ENCODE measurements around the gene AGTR2. TPM values are rescaled to one million over a fixed set of nuclear protein-coding genes. Genes with fewer than 3 reads are reported as not detected.
"Not testable (repeated sequence)": the region's sequence is repeated elsewhere in the genome, so short reads cannot be mapped to it uniquely, and the experiment has no call there.

AGTR2 gene, protein sequence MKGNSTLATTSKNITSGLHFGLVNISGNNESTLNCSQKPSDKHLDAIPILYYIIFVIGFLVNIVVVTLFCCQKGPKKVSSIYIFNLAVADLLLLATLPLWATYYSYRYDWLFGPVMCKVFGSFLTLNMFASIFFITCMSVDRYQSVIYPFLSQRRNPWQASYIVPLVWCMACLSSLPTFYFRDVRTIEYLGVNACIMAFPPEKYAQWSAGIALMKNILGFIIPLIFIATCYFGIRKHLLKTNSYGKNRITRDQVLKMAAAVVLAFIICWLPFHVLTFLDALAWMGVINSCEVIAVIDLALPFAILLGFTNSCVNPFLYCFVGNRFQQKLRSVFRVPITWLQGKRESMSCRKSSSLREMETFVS
- not detected for total RNA-seq
- polyA plus RNA-seq: not detected

DNA sequence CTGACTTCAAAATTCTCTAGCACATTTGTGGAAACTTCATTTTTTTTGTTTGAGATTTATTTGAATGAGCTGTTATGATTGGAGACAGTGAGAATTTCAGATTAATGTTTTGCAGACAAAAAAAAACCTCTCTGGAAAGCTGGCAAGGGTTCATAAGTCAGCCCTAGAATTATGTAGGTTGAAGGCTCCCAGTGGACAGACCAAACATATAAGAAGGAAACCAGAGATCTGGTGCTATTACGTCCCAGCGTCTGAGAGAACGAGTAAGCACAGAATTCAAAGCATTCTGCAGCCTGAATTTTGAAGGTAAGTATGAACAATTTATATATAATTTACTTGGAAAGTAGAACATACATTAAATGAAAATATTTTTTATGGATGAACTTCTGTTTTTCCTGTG is at the start of gene AGTR2:
Gene AGTR2 (plus strand): TSS at position 234 of the 400 bp plus-strand sequence. CDS start 1,537 bp downstream, outside the sequence.
- DNase-seq: no peak
- Histone ChIP-seq H3K27ac (ENCODE audit: low read depth, low read length) (no peak within 1 kb of the TSS), H3K9me3 (ENCODE audit: low read length) (no peaks in the 10 kb centered on the region), H3K27me3 (ENCODE audit: insufficient read depth, low read length, poor library complexity, severe bottlenecking) (no peaks in the 10 kb centered on the region), H3K4me1 (ENCODE audit: insufficient read depth, low read length) (no peaks in the 10 kb centered on the region), H3K4me3 (ENCODE audit: low read length) (no peak within 1 kb of the TSS), H3K36me3 (ENCODE audit: insufficient read depth, low read length) (no peaks in the 10 kb centered on the region)
- H3K27ac Mint-ChIP-seq: no peak within 1 kb of the TSS
- peaks cover 0 to 6% (median 4%) of the 10 kb centered on the region in 5 donors for H3K9me3 Mint-ChIP-seq
- no peaks in the 10 kb centered on the region for H3K36me3 Mint-ChIP-seq
- no peak within 1 kb of the TSS for H3K4me3 Mint-ChIP-seq
- H3K27me3 Mint-ChIP-seq: peaks cover 0 to 2% of the 10 kb centered on the region in 2 donors
- no peaks in the 10 kb centered on the region for H3K4me1 Mint-ChIP-seq
- ChIA-PET CTCF (no interaction called here), POLR2A (no interaction called here)

DNA sequence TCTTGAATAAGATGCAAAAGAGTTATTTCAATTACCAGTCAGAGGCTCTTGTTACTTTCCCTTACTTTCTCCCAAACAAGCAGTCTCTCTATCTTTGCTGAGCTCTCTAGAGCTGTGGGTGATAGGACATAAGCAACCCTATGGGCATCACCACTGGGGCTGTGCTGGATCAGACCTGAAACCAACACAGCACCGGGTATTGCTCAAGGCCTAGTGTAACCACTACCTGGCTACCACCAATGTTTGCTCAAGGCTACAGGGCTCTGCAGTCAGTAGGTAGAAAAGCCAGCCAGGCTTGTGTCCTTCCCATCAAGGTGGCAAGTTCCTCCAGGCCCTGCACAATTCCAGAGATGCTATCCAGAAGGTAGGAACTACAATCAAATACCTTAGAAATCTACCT is 35.3 kb upstream of the AGTR2 start:
- DNase-seq: no peak
- Histone ChIP-seq H3K9me3 (ENCODE audit: low read length) (no peaks in the 10 kb centered on the region), H3K4me3 (ENCODE audit: low read length) (no peak overlapping the region), H3K36me3 (ENCODE audit: insufficient read depth, low read length) (no peaks in the 10 kb centered on the region), H3K27ac (ENCODE audit: low read depth, low read length) (no peak overlapping the region), H3K4me1 (ENCODE audit: insufficient read depth, low read length) (no peaks in the 10 kb centered on the region), H3K27me3 (ENCODE audit: insufficient read depth, low read length, poor library complexity, severe bottlenecking) (no peaks in the 10 kb centered on the region)
- CTCF ChIA-PET: no interaction called here
- Mint-ChIP-seq H3K36me3 (no peaks in the 10 kb centered on the region), H3K27ac (no peak overlapping the region), H3K4me3 (no peak overlapping the region), H3K4me1 (no peaks in the 10 kb centered on the region), H3K27me3 (no peaks in the 10 kb centered on the region), H3K9me3 (peaks cover 0 to 13% (median 2%) of the 10 kb centered on the region in 5 donors)
- POLR2A ChIA-PET: no interaction called here

DNA sequence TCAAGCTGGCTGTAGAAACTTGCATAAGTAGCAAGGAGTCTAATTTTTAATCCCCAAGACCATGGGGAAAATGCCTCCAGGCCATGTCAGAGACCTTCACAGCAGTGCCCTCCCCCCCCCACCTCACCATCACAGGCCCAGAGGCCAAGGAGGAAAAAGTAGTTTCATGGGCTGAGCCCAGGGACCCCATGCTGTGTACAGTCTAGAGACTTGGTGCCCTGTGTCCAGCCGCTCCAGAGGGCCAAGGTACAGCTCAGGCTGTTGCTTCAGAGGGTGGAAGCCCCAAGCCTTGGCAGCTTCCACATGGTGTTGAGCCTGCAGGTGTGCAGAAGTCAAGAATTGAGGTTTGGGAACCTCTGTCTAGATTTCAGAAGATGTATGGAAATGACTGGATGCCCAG is 29.3 kb upstream of the AGTR2 start:
- H3K9me3 ChIP-seq (ENCODE audit: low read length); H3K4me3 Mint-ChIP-seq; H3K36me3 Mint-ChIP-seq; DNase-seq; H3K27ac Mint-ChIP-seq; H3K36me3 ChIP-seq (ENCODE audit: insufficient read depth, low read length); H3K4me1 Mint-ChIP-seq; H3K27ac ChIP-seq (ENCODE audit: low read depth, low read length); H3K9me3 Mint-ChIP-seq; H3K27me3 ChIP-seq (ENCODE audit: insufficient read depth, low read length, poor library complexity, severe bottlenecking); CTCF ChIA-PET; H3K4me1 ChIP-seq (ENCODE audit: insufficient read depth, low read length); POLR2A ChIA-PET; H3K4me3 ChIP-seq (ENCODE audit: low read length); H3K27me3 Mint-ChIP-seq: not testable (repeated sequence)

DNA sequence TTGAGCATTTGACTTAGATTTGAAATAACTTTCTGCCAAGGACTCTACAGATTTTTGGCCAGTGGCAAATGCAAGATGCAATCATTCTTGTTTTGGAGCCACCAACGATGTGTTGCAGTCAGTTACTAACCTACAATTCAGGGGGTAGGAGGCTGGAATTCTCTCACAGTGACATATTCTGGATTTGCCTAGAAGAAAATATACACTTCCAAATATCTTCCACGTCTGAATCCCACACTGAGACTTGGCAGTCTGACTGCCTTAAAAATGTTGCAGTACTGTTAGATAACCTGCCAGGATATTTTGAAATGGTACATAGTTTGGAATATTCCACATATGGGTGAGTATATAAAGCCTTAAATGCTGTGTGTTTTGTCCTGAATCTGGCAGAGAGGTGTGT is 27.6 kb upstream of the AGTR2 start:
- no peak overlapping the region for H3K4me3 Mint-ChIP-seq
- Histone ChIP-seq H3K4me3 (ENCODE audit: low read length) (no peak overlapping the region), H3K27me3 (ENCODE audit: insufficient read depth, low read length, poor library complexity, severe bottlenecking) (no peaks in the 10 kb centered on the region), H3K27ac (ENCODE audit: low read depth, low read length) (no peak overlapping the region), H3K36me3 (ENCODE audit: insufficient read depth, low read length) (no peaks in the 10 kb centered on the region), H3K4me1 (ENCODE audit: insufficient read depth, low read length) (no peaks in the 10 kb centered on the region), H3K9me3 (ENCODE audit: low read length) (no peaks in the 10 kb centered on the region)
- no peak overlapping the region for H3K27ac Mint-ChIP-seq
- H3K9me3 Mint-ChIP-seq: peaks cover 0 to 5% (median 0%) of the 10 kb centered on the region in 5 donors
- no peaks in the 10 kb centered on the region for H3K4me1 Mint-ChIP-seq
- POLR2A ChIA-PET: no interaction called here
- DNase-seq: no peak
- no peaks in the 10 kb centered on the region for H3K36me3 Mint-ChIP-seq
- CTCF ChIA-PET: no interaction called here
- no peaks in the 10 kb centered on the region for H3K27me3 Mint-ChIP-seq

DNA sequence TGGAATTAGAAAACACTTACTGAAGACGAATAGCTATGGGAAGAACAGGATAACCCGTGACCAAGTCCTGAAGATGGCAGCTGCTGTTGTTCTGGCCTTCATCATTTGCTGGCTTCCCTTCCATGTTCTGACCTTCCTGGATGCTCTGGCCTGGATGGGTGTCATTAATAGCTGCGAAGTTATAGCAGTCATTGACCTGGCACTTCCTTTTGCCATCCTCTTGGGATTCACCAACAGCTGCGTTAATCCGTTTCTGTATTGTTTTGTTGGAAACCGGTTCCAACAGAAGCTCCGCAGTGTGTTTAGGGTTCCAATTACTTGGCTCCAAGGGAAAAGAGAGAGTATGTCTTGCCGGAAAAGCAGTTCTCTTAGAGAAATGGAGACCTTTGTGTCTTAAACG is 2.4 kb downstream of the AGTR2 start:
- no peaks in the 10 kb centered on the region for H3K4me1 Mint-ChIP-seq

DNA sequence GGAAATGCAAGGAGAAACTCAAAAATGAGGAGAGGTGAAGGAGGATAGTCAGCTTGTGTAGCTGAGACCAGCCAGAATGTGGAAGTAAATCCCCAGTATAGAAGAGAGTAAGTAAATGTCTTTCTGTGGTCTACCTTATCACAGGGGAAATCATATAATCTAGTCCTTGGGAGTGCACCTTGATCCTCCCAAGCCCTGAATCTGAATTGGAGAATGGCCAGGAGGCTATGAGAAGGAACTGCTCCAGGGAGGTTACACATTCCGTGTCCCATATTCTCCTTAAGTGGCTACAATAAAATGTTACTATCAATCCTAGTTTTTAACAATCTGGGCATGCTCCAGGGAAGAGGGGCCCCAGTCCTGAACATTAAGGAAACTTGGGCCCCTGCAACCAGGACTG is 10.8 kb downstream of the AGTR2 start:
- Mint-ChIP-seq H3K27me3 (peaks cover 0 to 1% of the 10 kb centered on the region in 2 donors), H3K9me3 (peaks cover 0 to 16% (median 4%) of the 10 kb centered on the region in 5 donors), H3K27ac (no peak overlapping the region), H3K36me3 (no peaks in the 10 kb centered on the region), H3K4me3 (no peak overlapping the region), H3K4me1 (no peaks in the 10 kb centered on the region)
- ChIA-PET POLR2A (no interaction called here), CTCF (no interaction called here)
- H3K4me1 ChIP-seq (ENCODE audit: insufficient read depth, low read length): no peaks in the 10 kb centered on the region
- H3K4me3 ChIP-seq (ENCODE audit: low read length): no peak overlapping the region
- no peak for DNase-seq
- no peaks in the 10 kb centered on the region for H3K27me3 ChIP-seq (ENCODE audit: insufficient read depth, low read length, poor library complexity, severe bottlenecking)
- no peaks in the 10 kb centered on the region for H3K9me3 ChIP-seq (ENCODE audit: low read length)
- H3K36me3 ChIP-seq (ENCODE audit: insufficient read depth, low read length): no peaks in the 10 kb centered on the region
- H3K27ac ChIP-seq (ENCODE audit: low read depth, low read length): no peak overlapping the region

More for the DNA sequence above, 2.4 kb downstream of the AGTR2 start:
- no peaks in the 10 kb centered on the region for H3K36me3 Mint-ChIP-seq
- Histone ChIP-seq H3K4me3 (ENCODE audit: low read length) (no peak overlapping the region), H3K27ac (ENCODE audit: low read depth, low read length) (no peak overlapping the region), H3K27me3 (ENCODE audit: insufficient read depth, low read length, poor library complexity, severe bottlenecking) (no peaks in the 10 kb centered on the region), H3K9me3 (ENCODE audit: low read length) (no peaks in the 10 kb centered on the region), H3K36me3 (ENCODE audit: insufficient read depth, low read length) (no peaks in the 10 kb centered on the region), H3K4me1 (ENCODE audit: insufficient read depth, low read length) (no peaks in the 10 kb centered on the region)
- peaks cover 0 to 8% (median 0%) of the 10 kb centered on the region in 5 donors for H3K9me3 Mint-ChIP-seq
- no peak overlapping the region for H3K4me3 Mint-ChIP-seq
- no peaks in the 10 kb centered on the region for H3K27me3 Mint-ChIP-seq
- CTCF ChIA-PET: no interaction called here
- H3K27ac Mint-ChIP-seq: no peak overlapping the region
- POLR2A ChIA-PET: no interaction called here
- no peak for DNase-seq

DNA sequence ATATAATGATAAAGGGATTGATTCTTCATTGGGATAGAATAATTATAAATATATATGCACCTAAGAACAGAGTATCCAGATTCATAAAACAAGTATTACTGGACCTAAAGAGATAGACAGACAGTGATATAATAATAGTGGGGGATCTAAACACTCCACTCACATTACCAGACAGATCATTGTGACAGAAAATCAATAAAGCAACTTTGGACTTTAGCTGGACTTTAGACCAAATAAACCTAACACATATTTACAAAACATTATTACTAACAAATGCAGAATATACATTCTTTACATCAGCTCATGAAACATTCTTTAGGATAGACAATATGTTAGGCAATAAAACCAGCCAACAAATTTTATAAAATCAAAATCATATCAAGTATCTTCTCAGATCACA is 14.6 kb downstream of the AGTR2 start:
- H3K36me3 Mint-ChIP-seq: no peaks in the 10 kb centered on the region
- no peak for DNase-seq
- H3K27me3 ChIP-seq (ENCODE audit: insufficient read depth, low read length, poor library complexity, severe bottlenecking): no peaks in the 10 kb centered on the region
- H3K27ac Mint-ChIP-seq: no peak overlapping the region
- H3K36me3 ChIP-seq (ENCODE audit: insufficient read depth, low read length): no peaks in the 10 kb centered on the region
- peaks cover 0 to 20% (median 4%) of the 10 kb centered on the region in 5 donors for H3K9me3 Mint-ChIP-seq
- ChIA-PET POLR2A (no interaction called here), CTCF (no interaction called here)
- no peak overlapping the region for H3K4me3 ChIP-seq (ENCODE audit: low read length)
- no peak overlapping the region for H3K4me3 Mint-ChIP-seq
- no peaks in the 10 kb centered on the region for H3K9me3 ChIP-seq (ENCODE audit: low read length)
- no peaks in the 10 kb centered on the region for H3K4me1 ChIP-seq (ENCODE audit: insufficient read depth, low read length)
- no peak overlapping the region for H3K27ac ChIP-seq (ENCODE audit: low read depth, low read length)
- no peaks in the 10 kb centered on the region for H3K27me3 Mint-ChIP-seq
- no peaks in the 10 kb centered on the region for H3K4me1 Mint-ChIP-seq

DNA sequence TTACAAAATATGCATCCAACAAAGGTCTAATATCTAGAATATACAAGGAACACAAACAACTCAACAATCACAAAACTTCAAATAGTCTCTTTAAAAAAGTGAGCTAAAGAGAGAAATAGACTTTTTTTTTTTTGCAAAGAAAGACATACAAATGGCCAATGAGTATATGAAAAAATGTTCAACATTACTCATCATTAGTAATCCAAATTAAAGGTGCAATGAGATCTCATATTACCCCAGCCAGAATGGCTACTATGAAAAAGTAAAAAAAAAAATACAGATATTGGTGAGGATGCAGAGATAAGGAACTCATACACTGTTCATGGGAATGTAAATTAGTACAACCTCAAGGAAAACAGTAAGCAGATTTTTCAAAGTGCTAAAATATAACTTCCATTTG is 24.1 kb downstream of the AGTR2 start:
- no peaks in the 10 kb centered on the region for H3K27me3 ChIP-seq (ENCODE audit: insufficient read depth, low read length, poor library complexity, severe bottlenecking)
- H3K4me1 ChIP-seq (ENCODE audit: insufficient read depth, low read length): no peaks in the 10 kb centered on the region
- Mint-ChIP-seq H3K36me3 (peaks cover 0 to 1% (median 0%) of the 10 kb centered on the region in 3 donors), H3K4me1 (no peaks in the 10 kb centered on the region), H3K27ac (no peak overlapping the region), H3K9me3 (peaks cover 0 to 3% (median 3%) of the 10 kb centered on the region in 5 donors), H3K27me3 (peaks cover 0 to 3% of the 10 kb centered on the region in 2 donors), H3K4me3 (no peak overlapping the region)
- no peak for DNase-seq
- H3K27ac ChIP-seq (ENCODE audit: low read depth, low read length): no peak overlapping the region
- H3K9me3 ChIP-seq (ENCODE audit: low read length): no peaks in the 10 kb centered on the region
- ChIA-PET POLR2A (no interaction called here), CTCF (no interaction called here)
- H3K4me3 ChIP-seq (ENCODE audit: low read length): no peak overlapping the region
- no peaks in the 10 kb centered on the region for H3K36me3 ChIP-seq (ENCODE audit: insufficient read depth, low read length)

All from CD8-positive, alpha-beta memory T cell (primary cell).